HepG2 (cell line): ENCODE measurements around the gene CYP27B1. TPM values are rescaled to one million over a fixed set of nuclear protein-coding genes. Genes with fewer than 3 reads are reported as not detected.

Experiments
- CENPBD1 ChIP-seq: sonication (generic); formaldehyde crosslinking; IDR thresholded peaks from 2 replicates; pipeline ENCODE4 v1.8.0; 2022; ENCODE audit warnings: missing genetic modification reagents, low read depth, mild to moderate bottlenecking, borderline replicate concordance
- ETV5 ChIP-seq: IDR thresholded peaks from 2 replicates; pipeline ENCODE4 v1.6.1; 2018; ENCODE audit warnings: missing biosample characterization, missing genetic modification reagents, inconsistent platforms, borderline replicate concordance
- HDAC1 ChIP-seq: sonication (generic); formaldehyde crosslinking; IDR thresholded peaks from 2 replicates; pipeline ENCODE4 v1.5.1; 2020; ENCODE audit warnings: mild to moderate bottlenecking, missing genetic modification reagents
- HMGA1 ChIP-seq: sonication (generic); formaldehyde crosslinking; conservative IDR thresholded peaks from 2 replicates; pipeline ENCODE4 v1.4.0; 2020; ENCODE audit warnings: missing genetic modification reagents
- MLLT10 ChIP-seq: sonication (generic); formaldehyde crosslinking; IDR thresholded peaks from 2 replicates; pipeline ENCODE4 v1.4.0; 2020; ENCODE audit warnings: missing genetic modification reagents
- NFRKB ChIP-seq: fragments of 450-650 bp; IDR thresholded peaks from 2 replicates; pipeline ENCODE4 v1.6.1; 2017
- PHF21A ChIP-seq: sonication (generic); formaldehyde crosslinking; IDR thresholded peaks from 2 replicates; pipeline ENCODE4 v1.5.0; 2020; ENCODE audit warnings: mild to moderate bottlenecking, missing genetic modification reagents
- SALL1 ChIP-seq: sonication (generic); formaldehyde crosslinking; IDR thresholded peaks from 2 replicates; pipeline ENCODE4 v1.8.0; 2022; ENCODE audit warnings: mild to moderate bottlenecking, missing genetic modification reagents
- SNAPC5 ChIP-seq: sonication (generic); formaldehyde crosslinking; IDR thresholded peaks from 2 replicates; pipeline ENCODE4 v1.8.1; 2023; ENCODE audit warnings: mild to moderate bottlenecking, missing genetic modification reagents, borderline replicate concordance
- SRF ChIP-seq: IDR thresholded peaks from 2 replicates; pipeline ENCODE4 v1.6.1; 2011; ENCODE audit warnings: mild to moderate bottlenecking, low read depth, low read length, moderate library complexity
- STAT6 ChIP-seq: sonication (generic); formaldehyde crosslinking; IDR thresholded peaks from 2 replicates; pipeline ENCODE4 v1.4.0; 2020; ENCODE audit warnings: missing genetic modification reagents, mild to moderate bottlenecking, borderline replicate concordance
- ZBTB8A ChIP-seq: sonication (generic); formaldehyde crosslinking; IDR thresholded peaks from 2 replicates; pipeline ENCODE4 v1.4.0; 2020; ENCODE audit warnings: mild to moderate bottlenecking, low read depth, missing genetic modification reagents, borderline replicate concordance
- ZHX2 ChIP-seq, 2 experiments: sonication (generic) in 1 of 2; formaldehyde crosslinking in 1 of 2; IDR thresholded peaks; 2 replicates each; pipeline versions ENCODE4 v1.6.1 to v1.9.0; 2014 to 2022; ENCODE audit warnings: antibody characterized with exemption in 1 of 2, borderline replicate concordance in 1 of 2, inconsistent platforms in 1 of 2, low read depth in 1 of 2, missing genetic modification reagents in 1 of 2
- ZKSCAN1 ChIP-seq: fragments of 150-350 bp; IDR thresholded peaks from 2 replicates; pipeline ENCODE4 v1.6.1; 2014; ENCODE audit warnings: low read length
- ZNF160 ChIP-seq: sonication (generic); formaldehyde crosslinking; IDR thresholded peaks from 2 replicates; pipeline ENCODE4 v1.8.0; 2022; ENCODE audit warnings: mild to moderate bottlenecking, inconsistent platforms, missing genetic modification reagents
- ZNF354B ChIP-seq: sonication (generic); formaldehyde crosslinking; IDR thresholded peaks from 2 replicates; pipeline ENCODE4 v1.8.0; 2022; ENCODE audit warnings: mild to moderate bottlenecking, missing genetic modification reagents
- ZUFSP ChIP-seq: sonication (generic); formaldehyde crosslinking; IDR thresholded peaks from 2 replicates; pipeline ENCODE4 v1.9.0; 2021; ENCODE audit warnings: missing genetic modification reagents, mild to moderate bottlenecking, borderline replicate concordance
- polyA plus RNA-seq, 8 experiments: library from polyadenylated mRNA; depleted of rRNA in 3 of 8; stranded (reverse) in 7 of 8; unstranded in 1 of 8; fragments of >200 nt; fragmentation: Illumina TruSeq in 4 of 8; extraction: Trizol in 4 of 8; gene quantifications; 2 replicates each; pipeline versions ENCODE4 v1.2.1 to v1.2.3, GENCODE V29; 2011 to 2016; ENCODE audit warnings: low read depth in 4 of 8, missing spikeins in 1 of 8, mixed read lengths in 1 of 8; ENCODE audit not compliant: insufficient read depth in 1 of 8
- total RNA-seq, 5 experiments: library from RNA; depleted of rRNA; stranded (reverse); fragments of >200 nt; fragmentation: Illumina TruSeq; extraction: Trizol; gene quantifications; 2 replicates each; pipeline ENCODE4 v1.2.3, GENCODE V29; 2016; ENCODE audit warnings: low read depth in 1 of 5

CYP27B1 gene
- total and polyA plus RNA-seq, 2 of the 13 experiments (the other 11 are each of a cell fraction or from before 2014, with no cell fraction given): 2.3 to 3.0 TPM

- TF ChIP-seq CENPBD1 (CRISPR knock-in tag) (no peak), MLLT10 (CRISPR knock-in tag) (no peak), SALL1 (CRISPR knock-in tag) (peak; percentile 94), ZHX2 (IDR thresholded peaks at IDR 0.05; ENCODE audit: low read depth) (0 out of 2 replicates have a peak, but pooled peaks have one; percentile 31), ZHX2 (CRISPR knock-in tag; IDR thresholded peaks at IDR 0.05; ENCODE audit: borderline replicate concordance) (no peak; the same call in 1 of the 2 replicates), HMGA1 (CRISPR knock-in tag) (no peak), ZNF160 (CRISPR knock-in tag) (peak; percentile 9; the same call in 1 of the 2 replicates), STAT6 (CRISPR knock-in tag) (no peak), HDAC1 (peak; percentile 98), NFRKB (no peak), ZBTB8A (no peak), ETV5 (CRISPR knock-in tag) (peak; percentile 70; the same call in 1 of the 2 replicates), ZUFSP (CRISPR knock-in tag) (no peak), PHF21A (CRISPR knock-in tag) (peak; percentile 86), ZNF354B (CRISPR knock-in tag) (peak; percentile 50; the same call in 1 of the 2 replicates), SNAPC5 (CRISPR knock-in tag) (no peak; the same call in 1 of the 2 replicates), SRF (no peak), ZKSCAN1 (no peak)
Observed at GRCh38 chr12:57751788-57752667, 14.8 kb downstream of the CYP27B1 start, which contains the start of gene CDK4 (continued).
